Renal cortical epithelial cell (primary cell): ENCODE results near the gene FTH1. TPM values are rescaled to one million over a fixed set of nuclear protein-coding genes. Genes with fewer than 3 reads are reported as not detected.
"Not testable (repeated sequence)": the region's sequence is repeated elsewhere in the genome, so short reads cannot be mapped to it uniquely, and the experiment has no call there.

Experiments
- DNase-seq: peaks from one replicate; pipeline ENCODE4 v3.0.0-alpha.2; 2011; ENCODE audit warnings: low read depth
- total RNA-seq: library from RNA; depleted of rRNA; stranded (reverse); fragments of >200 nt; gene quantifications from 2 replicates; pipeline ENCODE4 v1.2.3, GENCODE V29; 2014

Gene FTH1
- 821 and 5,018 TPM in 2 replicates for total RNA-seq

GRCh38 chr11:61967116-61967923, at the start of gene FTH1:
Gene FTH1 (minus strand): TSS chr11:61967634. CDS start chr11:61967425, 209 bp downstream.
- DNase-seq: peak; percentile 60

GRCh38 chr11:62015615-62016014, 48.2 kb upstream of the FTH1 start:
- DNase-seq: no peak

- peak; percentile 91 for DNase-seq
Measured at GRCh38 chr11:62013537-62014476, 46.4 kb upstream of the FTH1 start.

GRCh38 chr11:62012832-62013461, 45.5 kb upstream of the FTH1 start:
- DNase-seq: peak; percentile 94

- no peak for DNase-seq
Measured at GRCh38 chr11:62012451-62012831, 45.0 kb upstream of the FTH1 start.

GRCh38 chr11:62011881-62012280, 44.4 kb upstream of the FTH1 start:
- no peak for DNase-seq

- DNase-seq: no peak
Measured at GRCh38 chr11:62010935-62011528, 43.6 kb upstream of the FTH1 start.

GRCh38 chr11:62008193-62008592, 40.8 kb upstream of the FTH1 start:
- no peak for DNase-seq

- peak; percentile 62 for DNase-seq
Measured at GRCh38 chr11:62004473-62004872, 37.0 kb upstream of the FTH1 start.

GRCh38 chr11:62002283-62002682, 34.8 kb upstream of the FTH1 start:
- not testable (repeated sequence) for DNase-seq

- DNase-seq: peak; percentile 83
Measured at GRCh38 chr11:62001450-62002191, 34.2 kb upstream of the FTH1 start.

GRCh38 chr11:62000539-62001446, 33.4 kb upstream of the FTH1 start:
- DNase-seq: no peak

GRCh38 chr11:61999141-61999975, 31.9 kb upstream of the FTH1 start:
- peak; percentile 50 for DNase-seq

- DNase-seq: no peak
Measured at GRCh38 chr11:61996933-61997332, 29.5 kb upstream of the FTH1 start.

- DNase-seq: no peak
Measured at GRCh38 chr11:61994981-61995380, 27.5 kb upstream of the FTH1 start.

- no peak for DNase-seq
Measured at GRCh38 chr11:61985869-61986268, 18.4 kb upstream of the FTH1 start.

GRCh38 chr11:61983419-61983818, 16.0 kb upstream of the FTH1 start:
- no peak for DNase-seq

GRCh38 chr11:61980783-61981541, 13.5 kb upstream of the FTH1 start:
- no peak for DNase-seq
